Testis (tissue), 3 donors: ENCODE results near the gene ALDH1A2. TPM values are rescaled to one million over a fixed set of nuclear protein-coding genes. Genes with fewer than 3 reads are reported as not detected.

Source experiments
- DNase-seq: peaks from one replicate; pipeline ENCODE4 v3.0.0-alpha.2; 2019
- H3K27ac ChIP-seq, 2 donors: fragments of 200-600 bp; sonication (generic); one replicate each; pipeline ENCODE4 v1.5.1; 2019
- H3K27me3 ChIP-seq: fragments of 200-600 bp; sonication (generic); one replicate; pipeline ENCODE4 v1.5.1; 2019
- H3K36me3 ChIP-seq: fragments of 200-600 bp; sonication (generic); one replicate; pipeline ENCODE4 v1.5.1; 2017; ENCODE audit warnings: low read depth; ENCODE audit errors: missing control alignments
- H3K4me1 ChIP-seq: fragments of 200-600 bp; sonication (generic); one replicate; pipeline ENCODE4 v1.5.1; 2019
- H3K4me3 ChIP-seq, 2 donors: fragments of 200-600 bp; sonication (generic); one replicate each; pipeline ENCODE4 v1.5.1; 2017 to 2019
- H3K9me3 ChIP-seq: fragments of 200-600 bp; sonication (generic); one replicate; pipeline ENCODE4 v1.5.1; 2017
- CTCF ChIP-seq, 3 experiments: fragments of 450-650 bp in 2 of 3; fragments of 200-600 bp in 1 of 3; sonication (generic) in 1 of 3; IDR thresholded peaks; one replicate each; pipeline ENCODE4 v1.5.1; 2016 to 2019; ENCODE audit warnings: antibody characterized with exemption in 3 of 3, mild to moderate bottlenecking in 2 of 3, moderate library complexity in 1 of 3
- POLR2A ChIP-seq: fragments of 450-650 bp; IDR thresholded peaks from one replicate; pipeline ENCODE4 v1.6.1; 2017; ENCODE audit warnings: antibody characterized with exemption, mild to moderate bottlenecking, moderate library complexity
- WGBS, 2 donors: methylation state at CpG; one replicate each; pipeline ENCODE4 v1.1.5; 2018; 5-methylcytosine and 5-hydroxymethylcytosine counted together
- intact Hi-C: fragments of 100-400 bp; cut with DNase I; formaldehyde crosslinking; loops from one replicate; pipeline ENCODE4 v1.15.1; 2023; ENCODE audit warnings: low total_unique reads
- polyA plus RNA-seq: library from polyadenylated mRNA; stranded (reverse); fragments of 350-450 nt; fragmentation: Illumina TruSeq; extraction: RNeasy Lipid Tissue Mini Kit (QIAGEN cat#74804); gene quantifications from one replicate; pipeline ENCODE4 v1.2.3, GENCODE V29; 2014; ENCODE audit warnings: low read depth, low replicate concordance; ENCODE audit not compliant: insufficient read depth
- total RNA-seq, 2 donors: library from RNA; depleted of rRNA; stranded (reverse); fragments of >200 nt; gene quantifications; one replicate each; pipeline ENCODE4 v1.2.3, GENCODE V29; 2016

ALDH1A2 gene
- total and polyA plus RNA-seq, 3 donors from 2014 or later, result 71.2 to 210 (median 91.2) TPM

GRCh38 chr15:57969996-57970395 lies 95.5 kb downstream of the ALDH1A2 start:
- TF ChIP-seq CTCF (IDR thresholded peaks at IDR 0.05) (no peak), POLR2A (no peak)
- H3K4me1 ChIP-seq, result no peaks in the 10 kb centered on the region
- H3K27me3 ChIP-seq, result no peaks in the 10 kb centered on the region
- DNase-seq, result no peak
- intact Hi-C loops, result no loop called here
- no peaks in the 10 kb centered on the region for H3K9me3 ChIP-seq
- no peak overlapping the region for H3K4me3 ChIP-seq
- H3K36me3 ChIP-seq, result no peaks in the 10 kb centered on the region
- H3K27ac ChIP-seq, result no peak overlapping the region

GRCh38 chr15:57969355-57969754 lies 96.2 kb downstream of the ALDH1A2 start:
- H3K27ac ChIP-seq, result no peak overlapping the region
- TF ChIP-seq CTCF (IDR thresholded peaks at IDR 0.05), result no peak
- no peak for TF ChIP-seq POLR2A
- DNase-seq, result no peak
- H3K9me3 ChIP-seq, result no peaks in the 10 kb centered on the region
- H3K4me1 ChIP-seq, result no peaks in the 10 kb centered on the region
- intact Hi-C loops, result no loop called here
- H3K4me3 ChIP-seq, result no peak overlapping the region
- no peaks in the 10 kb centered on the region for H3K27me3 ChIP-seq
- no peaks in the 10 kb centered on the region for H3K36me3 ChIP-seq
- WGBS, 2 donors, result 79 to 83% methylated on average over 5 of the region's 5 CpGs

GRCh38 chr15:57962887-57963286 lies 102.6 kb downstream of the ALDH1A2 start:
- TF ChIP-seq CTCF (IDR thresholded peaks at IDR 0.05), result no peak
- no peak for TF ChIP-seq POLR2A
- no peaks in the 10 kb centered on the region for H3K36me3 ChIP-seq
- H3K4me1 ChIP-seq, result peaks cover 7% of the 10 kb centered on the region
- WGBS, 2 donors, result 72 to 73% methylated on average over 4 of the region's 4 CpGs
- H3K27ac ChIP-seq, result no peak overlapping the region
- no peaks in the 10 kb centered on the region for H3K9me3 ChIP-seq
- H3K4me3 ChIP-seq, result no peak overlapping the region
- no peaks in the 10 kb centered on the region for H3K27me3 ChIP-seq
- DNase-seq, result no peak
- intact Hi-C loops, result no loop called here

- peak; percentile 57 for DNase-seq
- no peak overlapping the region for H3K4me3 ChIP-seq
- TF ChIP-seq POLR2A (no peak), CTCF (IDR thresholded peaks at IDR 0.05) (no peak)
- H3K36me3 ChIP-seq, result no peaks in the 10 kb centered on the region
- H3K27ac ChIP-seq, result no peak overlapping the region
- H3K27me3 ChIP-seq, result no peaks in the 10 kb centered on the region
- no peaks in the 10 kb centered on the region for H3K9me3 ChIP-seq
- peaks cover 7% of the 10 kb centered on the region for H3K4me1 ChIP-seq
- WGBS, 2 donors, result 27 to 56% methylated on average over 4 of the region's 4 CpGs
- intact Hi-C loops, result no loop called here
These were observed 103.6 kb downstream of the ALDH1A2 start for GRCh38 chr15:57961919-57962318.

- H3K4me3 ChIP-seq, result no peak overlapping the region
- no peaks in the 10 kb centered on the region for H3K27me3 ChIP-seq
- no peaks in the 10 kb centered on the region for H3K4me1 ChIP-seq
- H3K36me3 ChIP-seq, result no peaks in the 10 kb centered on the region
- H3K9me3 ChIP-seq, result no peaks in the 10 kb centered on the region
- no peak for DNase-seq
- 92 to 93% methylated on average over 4 to 5 of the region's 5 CpGs for WGBS, 2 donors
- no peak overlapping the region for H3K27ac ChIP-seq
- intact Hi-C loops, result no loop called here
- TF ChIP-seq CTCF (IDR thresholded peaks at IDR 0.05) (no peak), POLR2A (no peak)
These were observed 108.4 kb downstream of the ALDH1A2 start for GRCh38 chr15:57957113-57957512.
